ENCODE results near the gene SUSD1. TPM values are rescaled to one million over a fixed set of nuclear protein-coding genes. Genes with fewer than 3 reads are reported as not detected.

Gene SUSD1
- total RNA-seq, 1 donor from 2014 or later: 16.6 TPM

DNA sequence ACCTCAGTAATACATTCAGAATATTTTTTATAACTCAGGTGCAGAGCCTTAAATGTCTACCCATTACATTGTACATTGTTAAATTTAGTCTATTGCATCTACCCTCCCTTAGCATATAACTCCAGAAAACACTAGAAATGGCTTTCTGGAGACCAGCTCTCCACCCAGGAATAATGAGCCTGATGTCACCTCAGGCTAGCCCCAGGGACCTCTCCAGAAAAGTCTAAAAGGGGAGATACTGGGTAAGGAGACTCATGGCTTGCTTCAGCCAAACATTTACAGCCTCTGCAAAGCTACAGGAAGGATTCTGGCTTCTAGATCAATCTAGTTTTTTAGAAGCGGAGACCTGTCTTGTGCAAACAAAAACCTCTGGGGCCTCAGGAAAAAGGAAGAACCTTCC lies 13.8 kb upstream of the SUSD1 start:
- Histone ChIP-seq H3K4me2 (ENCODE audit: low read length) (no peak overlapping the region), H3K36me3 (ENCODE audit: insufficient read depth, low read length) (no peaks in the 10 kb centered on the region), H2AFZ (ENCODE audit: low read depth, low read length) (no peak overlapping the region), H3K79me2 (ENCODE audit: insufficient read depth, low read length) (no peaks in the 10 kb centered on the region), H4K20me1 (ENCODE audit: insufficient read depth, low read length) (no peaks in the 10 kb centered on the region), H3K27ac (ENCODE audit: low read depth, low read length) (no peak overlapping the region), H3K4me3 (ENCODE audit: insufficient read depth, low read depth, low read length) (no peak overlapping the region), H3K4me1 (ENCODE audit: insufficient read depth, low read length) (no peaks in the 10 kb centered on the region), H3K27me3 (ENCODE audit: insufficient read depth, low read length) (no peaks in the 10 kb centered on the region), H3K9me3 (ENCODE audit: insufficient read depth, low read depth, low read length) (no peaks in the 10 kb centered on the region), H3K9ac (ENCODE audit: low read length) (no peak overlapping the region)
- no peak for DNase-seq (ENCODE audit: low read depth)
- H3K9me3 Mint-ChIP-seq (ENCODE audit: unreplicated experiment): peaks cover 2% of the 10 kb centered on the region
- no peaks in the 10 kb centered on the region for H3K4me1 Mint-ChIP-seq (ENCODE audit: low read depth, unreplicated experiment)
- no peak overlapping the region for H3K27ac Mint-ChIP-seq (ENCODE audit: unreplicated experiment)
- no peak for TF ChIP-seq EZH2 (IDR thresholded peaks at IDR 0.05; ENCODE audit: insufficient read depth, low read length)
- TF ChIP-seq, protein P1, sequence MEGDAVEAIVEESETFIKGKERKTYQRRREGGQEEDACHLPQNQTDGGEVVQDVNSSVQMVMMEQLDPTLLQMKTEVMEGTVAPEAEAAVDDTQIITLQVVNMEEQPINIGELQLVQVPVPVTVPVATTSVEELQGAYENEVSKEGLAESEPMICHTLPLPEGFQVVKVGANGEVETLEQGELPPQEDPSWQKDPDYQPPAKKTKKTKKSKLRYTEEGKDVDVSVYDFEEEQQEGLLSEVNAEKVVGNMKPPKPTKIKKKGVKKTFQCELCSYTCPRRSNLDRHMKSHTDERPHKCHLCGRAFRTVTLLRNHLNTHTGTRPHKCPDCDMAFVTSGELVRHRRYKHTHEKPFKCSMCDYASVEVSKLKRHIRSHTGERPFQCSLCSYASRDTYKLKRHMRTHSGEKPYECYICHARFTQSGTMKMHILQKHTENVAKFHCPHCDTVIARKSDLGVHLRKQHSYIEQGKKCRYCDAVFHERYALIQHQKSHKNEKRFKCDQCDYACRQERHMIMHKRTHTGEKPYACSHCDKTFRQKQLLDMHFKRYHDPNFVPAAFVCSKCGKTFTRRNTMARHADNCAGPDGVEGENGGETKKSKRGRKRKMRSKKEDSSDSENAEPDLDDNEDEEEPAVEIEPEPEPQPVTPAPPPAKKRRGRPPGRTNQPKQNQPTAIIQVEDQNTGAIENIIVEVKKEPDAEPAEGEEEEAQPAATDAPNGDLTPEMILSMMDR (IDR thresholded peaks at IDR 0.05; ENCODE audit: insufficient read depth, low read depth, low read length): no peak
- H3K36me3 Mint-ChIP-seq (ENCODE audit: low read depth, unreplicated experiment): peaks cover 7% of the 10 kb centered on the region
- FAIRE-seq: no peak
- H3K4me3 Mint-ChIP-seq (ENCODE audit: unreplicated experiment): no peak overlapping the region
- no peaks in the 10 kb centered on the region for H3K27me3 Mint-ChIP-seq (ENCODE audit: low read depth, unreplicated experiment)

DNA sequence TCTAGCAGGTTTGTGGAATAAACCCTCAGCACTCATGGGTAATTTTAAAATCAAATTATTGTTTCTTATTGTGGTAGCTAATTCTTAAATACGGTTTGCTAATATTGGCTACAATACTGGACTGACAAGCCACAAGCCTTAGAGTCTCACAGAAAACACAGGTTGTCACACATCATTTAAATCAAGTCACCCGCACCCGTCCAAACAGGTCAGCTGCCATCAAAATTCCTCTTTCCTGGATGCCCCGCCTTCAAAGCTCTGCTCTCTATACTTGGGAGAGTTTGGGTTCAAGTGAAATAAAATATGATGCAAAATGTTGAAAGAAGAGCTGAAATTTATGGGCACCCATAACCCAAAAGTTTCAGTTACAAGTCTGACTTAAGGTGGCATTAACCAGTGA lies 12.3 kb upstream of the SUSD1 start:
- no peaks in the 10 kb centered on the region for H3K27me3 Mint-ChIP-seq (ENCODE audit: low read depth, unreplicated experiment)
- Histone ChIP-seq H3K4me3 (ENCODE audit: insufficient read depth, low read depth, low read length) (no peak overlapping the region), H3K9ac (ENCODE audit: low read length) (no peak overlapping the region), H3K4me1 (ENCODE audit: insufficient read depth, low read length) (no peaks in the 10 kb centered on the region), H3K9me3 (ENCODE audit: insufficient read depth, low read depth, low read length) (no peaks in the 10 kb centered on the region), H3K79me2 (ENCODE audit: insufficient read depth, low read length) (no peaks in the 10 kb centered on the region), H2AFZ (ENCODE audit: low read depth, low read length) (no peak overlapping the region), H3K27ac (ENCODE audit: low read depth, low read length) (no peak overlapping the region), H3K4me2 (ENCODE audit: low read length) (no peak overlapping the region), H4K20me1 (ENCODE audit: insufficient read depth, low read length) (no peaks in the 10 kb centered on the region), H3K36me3 (ENCODE audit: insufficient read depth, low read length) (no peaks in the 10 kb centered on the region), H3K27me3 (ENCODE audit: insufficient read depth, low read length) (no peaks in the 10 kb centered on the region)
- FAIRE-seq: no peak
- no peaks in the 10 kb centered on the region for H3K4me1 Mint-ChIP-seq (ENCODE audit: low read depth, unreplicated experiment)
- no peaks in the 10 kb centered on the region for H3K9me3 Mint-ChIP-seq (ENCODE audit: unreplicated experiment)
- peaks cover 4% of the 10 kb centered on the region for H3K36me3 Mint-ChIP-seq (ENCODE audit: low read depth, unreplicated experiment)
- H3K27ac Mint-ChIP-seq (ENCODE audit: unreplicated experiment): no peak overlapping the region
- DNase-seq (ENCODE audit: low read depth): no peak
- no peak for TF ChIP-seq EZH2 (IDR thresholded peaks at IDR 0.05; ENCODE audit: insufficient read depth, low read length)
- TF ChIP-seq, protein P1 (IDR thresholded peaks at IDR 0.05; ENCODE audit: insufficient read depth, low read depth, low read length): no peak
- no peak overlapping the region for H3K4me3 Mint-ChIP-seq (ENCODE audit: unreplicated experiment)

DNA sequence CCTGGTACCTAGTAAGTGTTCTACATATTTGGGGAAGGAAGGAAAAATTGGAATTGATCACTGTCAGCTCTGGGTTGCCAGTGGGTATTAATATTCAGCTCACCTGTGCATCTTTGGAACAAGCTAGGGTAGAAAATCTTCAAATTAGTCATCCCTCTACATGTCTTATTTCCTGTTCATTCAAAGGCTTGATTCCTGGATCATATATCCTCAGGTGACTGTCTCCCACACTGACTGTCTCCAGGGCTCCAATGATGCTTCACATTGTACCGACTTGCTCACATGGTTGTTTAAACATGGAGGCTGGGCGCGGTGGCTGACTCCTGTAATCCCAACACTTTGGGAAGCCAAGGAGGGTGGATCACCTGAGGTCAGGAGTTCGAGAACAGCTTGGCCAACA lies 11.6 kb upstream of the SUSD1 start:
- H3K9me3 Mint-ChIP-seq (ENCODE audit: unreplicated experiment): no peaks in the 10 kb centered on the region
- H3K36me3 Mint-ChIP-seq (ENCODE audit: low read depth, unreplicated experiment): peaks cover 3% of the 10 kb centered on the region
- H3K4me3 Mint-ChIP-seq (ENCODE audit: unreplicated experiment): no peak overlapping the region
- DNase-seq (ENCODE audit: low read depth) (no peak), FAIRE-seq (no peak)
- H2AFZ ChIP-seq (ENCODE audit: low read depth, low read length): no peak overlapping the region
- no peaks in the 10 kb centered on the region for H3K9me3 ChIP-seq (ENCODE audit: insufficient read depth, low read depth, low read length)
- H3K4me2 ChIP-seq (ENCODE audit: low read length): no peak overlapping the region
- no peaks in the 10 kb centered on the region for H4K20me1 ChIP-seq (ENCODE audit: insufficient read depth, low read length)
- H3K4me3 ChIP-seq (ENCODE audit: insufficient read depth, low read depth, low read length): no peak overlapping the region
- H3K27ac Mint-ChIP-seq (ENCODE audit: unreplicated experiment): no peak overlapping the region
- H3K27me3 Mint-ChIP-seq (ENCODE audit: low read depth, unreplicated experiment): no peaks in the 10 kb centered on the region
- no peaks in the 10 kb centered on the region for H3K4me1 Mint-ChIP-seq (ENCODE audit: low read depth, unreplicated experiment)
- no peak overlapping the region for H3K9ac ChIP-seq (ENCODE audit: low read length)
- no peaks in the 10 kb centered on the region for H3K36me3 ChIP-seq (ENCODE audit: insufficient read depth, low read length)
- no peaks in the 10 kb centered on the region for H3K4me1 ChIP-seq (ENCODE audit: insufficient read depth, low read length)
- TF ChIP-seq, protein P1 (IDR thresholded peaks at IDR 0.05; ENCODE audit: insufficient read depth, low read depth, low read length): no peak
- no peak for TF ChIP-seq EZH2 (IDR thresholded peaks at IDR 0.05; ENCODE audit: insufficient read depth, low read length)
- H3K27ac ChIP-seq (ENCODE audit: low read depth, low read length): no peak overlapping the region
- H3K79me2 ChIP-seq (ENCODE audit: insufficient read depth, low read length): no peaks in the 10 kb centered on the region
- no peaks in the 10 kb centered on the region for H3K27me3 ChIP-seq (ENCODE audit: insufficient read depth, low read length)
